CD14-positive monocyte (primary cell): ENCODE results near the gene CTU1. TPM values are rescaled to one million over a fixed set of nuclear protein-coding genes. Genes with fewer than 3 reads are reported as not detected.

ENCODE experiments used
- DNase-seq, 3 donors: peaks; one replicate each; pipeline ENCODE4 v3.0.0-alpha.2; 2011 to 2022
- H2AFZ ChIP-seq: 2 replicates; pipeline ENCODE4 v1.6.0; 2012; ENCODE audit warnings: mild to moderate bottlenecking, low read depth, low read length, inconsistent platforms; ENCODE audit not compliant: insufficient read depth, poor library complexity, severe bottlenecking
- H3K27ac ChIP-seq, 2 donors: 1 replicate in 1 of 2; 2 replicates in 1 of 2; pipeline ENCODE4 v1.5.1; 2012 to 2013; ENCODE audit warnings: low read length in 2 of 2, control low read depth in 1 of 2, inconsistent platforms in 1 of 2, low read depth in 1 of 2, mild to moderate bottlenecking in 1 of 2
- H3K27me3 ChIP-seq, 2 donors: one replicate each; pipeline versions ENCODE4 v1.6.0 to v1.6.1; 2011 to 2013; ENCODE audit warnings: low read length in 2 of 2; ENCODE audit not compliant: control insufficient read depth in 2 of 2, insufficient read depth in 2 of 2
- H3K36me3 ChIP-seq, 2 donors: replicated peaks in 1 of 2; 1 replicate in 1 of 2; 2 replicates in 1 of 2; pipeline versions ENCODE4 v1.5.1 to v1.6.1; 2012 to 2013; ENCODE audit warnings: low read length in 2 of 2, control low read depth in 1 of 2, inconsistent platforms in 1 of 2, mild to moderate bottlenecking in 1 of 2; ENCODE audit not compliant: insufficient read depth in 2 of 2, control insufficient read depth in 1 of 2
- H3K4me1 ChIP-seq, 2 donors: 1 replicate in 1 of 2; 2 replicates in 1 of 2; pipeline versions ENCODE4 v1.5.1 to v1.6.1; 2012 to 2013; ENCODE audit warnings: low read length in 2 of 2, control low read depth in 1 of 2, inconsistent platforms in 1 of 2, mild to moderate bottlenecking in 1 of 2, moderate library complexity in 1 of 2; ENCODE audit not compliant: insufficient read depth in 2 of 2, control insufficient read depth in 1 of 2
- H3K4me2 ChIP-seq: replicated peaks from 2 replicates; pipeline ENCODE3; 2012; ENCODE audit warnings: low read length, moderate library complexity, mild to moderate bottlenecking; ENCODE audit not compliant: poor library complexity, severe bottlenecking; ENCODE audit errors: extremely low read depth
- H3K4me3 ChIP-seq, 3 experiments: fragments of 200-600 bp in 1 of 3; sonication (generic) in 1 of 3; replicated peaks in 1 of 3; 1 replicate in 2 of 3; 2 replicates in 1 of 3; pipeline ENCODE4 v1.5.1; 2011 to 2013; ENCODE audit warnings: low read length in 3 of 3, mild to moderate bottlenecking in 3 of 3, control low read depth in 2 of 3, low read depth in 2 of 3, inconsistent platforms in 1 of 3, moderate library complexity in 1 of 3
- H3K79me2 ChIP-seq: 2 replicates; pipeline ENCODE4 v1.6.0; 2012; ENCODE audit warnings: mild to moderate bottlenecking, control low read depth, inconsistent platforms, low read length, moderate library complexity; ENCODE audit not compliant: insufficient read depth
- H3K9ac ChIP-seq: 2 replicates; pipeline ENCODE4 v1.6.0; 2017; ENCODE audit warnings: low read length, mild to moderate bottlenecking; ENCODE audit not compliant: insufficient read depth, poor library complexity, severe bottlenecking
- H3K9me3 ChIP-seq, 2 donors: replicated peaks in 1 of 2; 1 replicate in 1 of 2; 2 replicates in 1 of 2; pipeline versions ENCODE4 v1.5.1 to v1.6.1; 2012 to 2013; ENCODE audit warnings: low read length in 2 of 2, control low read depth in 1 of 2; ENCODE audit not compliant: control insufficient read depth in 1 of 2, insufficient read depth in 1 of 2
- H4K20me1 ChIP-seq: 2 replicates; pipeline ENCODE4 v1.6.0; 2012; ENCODE audit warnings: mild to moderate bottlenecking, low read length, control low read depth, moderate library complexity; ENCODE audit not compliant: insufficient read depth
- H3K27ac Mint-ChIP-seq, 7 donors: one replicate each; pipeline ENCODE4 v1.8.0; 2020; ENCODE audit warnings: mild to moderate bottlenecking in 7 of 7, mixed read lengths in 7 of 7, moderate library complexity in 6 of 7, inconsistent platforms in 2 of 7
- H3K27me3 Mint-ChIP-seq, 3 donors: one replicate each; pipeline ENCODE4 v1.8.0; 2021 to 2022; ENCODE audit warnings: low read depth in 3 of 3, mild to moderate bottlenecking in 3 of 3, mixed read lengths in 3 of 3, moderate library complexity in 3 of 3, inconsistent platforms in 1 of 3
- H3K36me3 Mint-ChIP-seq, 2 donors: one replicate each; pipeline ENCODE4 v1.8.0; 2020; ENCODE audit warnings: mixed read lengths in 2 of 2, inconsistent platforms in 1 of 2, mild to moderate bottlenecking in 1 of 2
- H3K4me1 Mint-ChIP-seq: one replicate; pipeline ENCODE4 v1.8.0; 2020; ENCODE audit warnings: mild to moderate bottlenecking, mixed read lengths
- H3K4me3 Mint-ChIP-seq, 2 donors: one replicate each; pipeline ENCODE4 v1.8.0; 2020; ENCODE audit warnings: mild to moderate bottlenecking in 2 of 2, mixed read lengths in 2 of 2, moderate library complexity in 1 of 2
- H3K9me3 Mint-ChIP-seq, 7 donors: one replicate each; pipeline ENCODE4 v1.8.0; 2020 to 2022; ENCODE audit warnings: mixed read lengths in 7 of 7, mild to moderate bottlenecking in 6 of 7, moderate library complexity in 6 of 7, inconsistent platforms in 2 of 7
- WGBS: methylation state at CpG from one replicate; pipeline ENCODE4 v1.1.5; 2013; ENCODE audit warnings: missing lambda C conversion rate; ENCODE audit not compliant: insufficient coverage; 5-methylcytosine and 5-hydroxymethylcytosine counted together
- intact Hi-C, 2 donors: fragments of 100-400 bp; cut with micrococcal nuclease; formaldehyde crosslinking; loops; one replicate each; pipeline versions ENCODE4 v1.15.0 to v1.15.1; 2023
- polyA plus RNA-seq, 3 donors: library from polyadenylated mRNA; depleted of rRNA in 1 of 3; unstranded in 2 of 3; stranded (reverse) in 1 of 3; fragments of 300-500 nt in 2 of 3; fragments of >200 nt in 1 of 3; fragmentation: Illumina TruSeq in 2 of 3; gene quantifications; 1 replicate in 2 of 3; 2 replicates in 1 of 3; pipeline ENCODE4 v1.2.3, GENCODE V29; 2012 to 2021
- TF ChIP-seq, protein P1 (sequence below): fragments of 200-600 bp; IDR thresholded peaks from one replicate; pipeline ENCODE4 v1.8.0; 2022; ENCODE audit warnings: antibody characterized with exemption, mild to moderate bottlenecking

Gene CTU1
- polyA plus RNA-seq, 3 donors, result 0.75 to 3.0 (median 2.9) TPM

DNA sequence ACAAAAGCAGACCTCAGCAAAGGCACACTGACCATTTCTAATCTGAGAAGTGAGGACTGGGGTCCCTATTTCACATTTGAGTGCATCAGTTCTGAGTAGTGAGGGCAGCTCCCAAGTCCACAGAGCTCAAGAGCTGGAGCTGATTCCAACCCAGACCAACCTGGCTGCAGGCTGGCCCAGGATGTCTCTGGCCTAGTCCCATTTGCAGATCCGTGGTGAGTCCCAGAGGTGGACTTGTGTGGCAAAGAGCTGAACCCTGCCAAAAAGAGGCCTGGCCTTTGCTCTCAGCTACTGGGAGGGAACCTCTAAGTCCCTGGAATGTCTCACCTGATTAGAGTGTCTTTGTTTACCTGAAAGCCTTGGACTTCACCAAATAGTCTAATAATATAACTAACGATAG is 48.5 kb upstream of the CTU1 start:
- WGBS, result 88% methylated on average over 2 of the region's 2 CpGs
- Histone ChIP-seq H2AFZ (no peak overlapping the region), H3K4me1 (peaks cover 8 to 13% of the 10 kb centered on the region in 2 donors), H3K9ac (no peak overlapping the region), H3K4me2 (no peak overlapping the region), H3K27me3 (no peaks in the 10 kb centered on the region), H3K36me3 (peaks cover 46 to 54% of the 10 kb centered on the region in 2 donors), H3K9me3 (no peaks in the 10 kb centered on the region), H3K27ac (no peak overlapping the region), H3K79me2 (peaks cover 11% of the 10 kb centered on the region), H3K4me3 (no peak overlapping the region), H4K20me1 (peaks cover 20% of the 10 kb centered on the region)
- Mint-ChIP-seq H3K4me1 (peaks cover 12% of the 10 kb centered on the region), H3K27ac (no peak overlapping the region), H3K27me3 (peaks cover 2 to 8% (median 3%) of the 10 kb centered on the region in 3 donors), H3K9me3 (peaks cover 0 to 4% (median 0%) of the 10 kb centered on the region in 7 donors), H3K36me3 (peaks cover 50 to 51% of the 10 kb centered on the region in 2 donors), H3K4me3 (no peak overlapping the region)
- no peak for DNase-seq
- intact Hi-C loops, result no loop called here
- TF ChIP-seq, protein P1, sequence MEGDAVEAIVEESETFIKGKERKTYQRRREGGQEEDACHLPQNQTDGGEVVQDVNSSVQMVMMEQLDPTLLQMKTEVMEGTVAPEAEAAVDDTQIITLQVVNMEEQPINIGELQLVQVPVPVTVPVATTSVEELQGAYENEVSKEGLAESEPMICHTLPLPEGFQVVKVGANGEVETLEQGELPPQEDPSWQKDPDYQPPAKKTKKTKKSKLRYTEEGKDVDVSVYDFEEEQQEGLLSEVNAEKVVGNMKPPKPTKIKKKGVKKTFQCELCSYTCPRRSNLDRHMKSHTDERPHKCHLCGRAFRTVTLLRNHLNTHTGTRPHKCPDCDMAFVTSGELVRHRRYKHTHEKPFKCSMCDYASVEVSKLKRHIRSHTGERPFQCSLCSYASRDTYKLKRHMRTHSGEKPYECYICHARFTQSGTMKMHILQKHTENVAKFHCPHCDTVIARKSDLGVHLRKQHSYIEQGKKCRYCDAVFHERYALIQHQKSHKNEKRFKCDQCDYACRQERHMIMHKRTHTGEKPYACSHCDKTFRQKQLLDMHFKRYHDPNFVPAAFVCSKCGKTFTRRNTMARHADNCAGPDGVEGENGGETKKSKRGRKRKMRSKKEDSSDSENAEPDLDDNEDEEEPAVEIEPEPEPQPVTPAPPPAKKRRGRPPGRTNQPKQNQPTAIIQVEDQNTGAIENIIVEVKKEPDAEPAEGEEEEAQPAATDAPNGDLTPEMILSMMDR, result no peak

GRCh38 chr19:51150627-51151026 is 42.4 kb upstream of the CTU1 start:
- Mint-ChIP-seq H3K9me3 (peaks cover 0 to 5% (median 0%) of the 10 kb centered on the region in 7 donors), H3K27me3 (peaks cover 0 to 4% (median 2%) of the 10 kb centered on the region in 3 donors), H3K4me3 (no peak overlapping the region), H3K27ac (no peak overlapping the region), H3K4me1 (peaks cover 53% of the 10 kb centered on the region), H3K36me3 (peaks cover 80 to 91% of the 10 kb centered on the region in 2 donors)
- Histone ChIP-seq H2AFZ (no peak overlapping the region), H3K4me3 (no peak overlapping the region), H3K36me3 (peaks cover 64 to 83% of the 10 kb centered on the region in 2 donors), H3K9me3 (no peaks in the 10 kb centered on the region), H3K4me2 (no peak overlapping the region), H3K79me2 (peaks cover 63% of the 10 kb centered on the region), H3K27me3 (no peaks in the 10 kb centered on the region), H3K9ac (no peak overlapping the region), H3K27ac (no peak overlapping the region), H3K4me1 (peaks cover 38 to 56% of the 10 kb centered on the region in 2 donors), H4K20me1 (peaks cover 35% of the 10 kb centered on the region)
- intact Hi-C loops, result no loop called here
- 92% methylated on average over 3 of the region's 3 CpGs for WGBS
- DNase-seq, result no peak
- TF ChIP-seq, protein P1, result no peak
